IMR-90 (cell line): Measurements from ENCODE around the gene ABR. TPM values are rescaled to one million over a fixed set of nuclear protein-coding genes. Genes with fewer than 3 reads are reported as not detected.

ENCODE experiments used
- ATAC-seq: fragments of 200-7000 bp; cut with Tn5 transposase; 2 replicates; pipeline ENCODE4 v1.9.1; 2020; ENCODE audit warnings: low read depth, mild to moderate bottlenecking, moderate library complexity
- BruUV-seq: library from RNA; stranded (reverse); fragments of 400-500 nt; replicated peaks from 2 replicates; lab custom pipeline; 2021; lab: Mats Ljungman, UMichigan
- CTCF ChIA-PET: fragments of 300-600 bp; formaldehyde crosslinking; extraction: SDS; loops from one replicate; lab custom pipeline; 2021; ENCODE audit warnings: antibody characterized with exemption; lab: Yijun Ruan, JAX
- POLR2A ChIA-PET: fragments of 300-600 bp; sonication (Branson Sonifier 250); formaldehyde crosslinking; loops from one replicate; lab custom pipeline; 2022; ENCODE audit warnings: antibody characterized with exemption; ENCODE audit not compliant: unreplicated experiment; lab: Charles Lee
- DNase-seq: peaks from one replicate; pipeline ENCODE4 v3.0.0; 2013
- H2AFZ ChIP-seq: replicated peaks from 2 replicates; pipeline ENCODE3; 2013; ENCODE audit warnings: low read length, mild to moderate bottlenecking; ENCODE audit not compliant: poor library complexity
- H2AK5ac ChIP-seq: 2 replicates; pipeline ENCODE4 v1.6.1; 2013; ENCODE audit warnings: low read depth, low read length, inconsistent platforms
- H2AK9ac ChIP-seq: replicated peaks from 2 replicates; pipeline ENCODE3; 2013; ENCODE audit warnings: mild to moderate bottlenecking, low read depth, low read length, moderate library complexity; ENCODE audit not compliant: poor library complexity
- H2BK120ac ChIP-seq: 2 replicates; pipeline ENCODE4 v1.6.1; 2013; ENCODE audit warnings: low read depth, low read length, inconsistent platforms
- H2BK15ac ChIP-seq: 3 replicates; pipeline ENCODE4 v1.6.1; 2013; ENCODE audit warnings: low read depth, low read length, inconsistent platforms
- H2BK20ac ChIP-seq: 2 replicates; pipeline ENCODE4 v1.6.1; 2013; ENCODE audit warnings: low read depth, mild to moderate bottlenecking, inconsistent platforms, low read length, moderate library complexity
- H2BK5ac ChIP-seq: 2 replicates; pipeline ENCODE4 v1.6.1; 2013; ENCODE audit warnings: mild to moderate bottlenecking, low read depth, low read length, inconsistent platforms; ENCODE audit not compliant: poor library complexity, severe bottlenecking
- H3K14ac ChIP-seq: replicated peaks from 2 replicates; pipeline ENCODE4 v1.6.1; 2013; ENCODE audit warnings: low read depth, low read length, inconsistent platforms
- H3K18ac ChIP-seq: 2 replicates; pipeline ENCODE4 v1.6.1; 2013; ENCODE audit warnings: low read depth, low read length, control low read depth
- H3K23ac ChIP-seq: 2 replicates; pipeline ENCODE4 v1.6.1; 2013; ENCODE audit warnings: low read depth, low read length, inconsistent platforms
- H3K27ac ChIP-seq: 2 replicates; pipeline ENCODE4 v1.5.1; 2013; ENCODE audit warnings: mild to moderate bottlenecking, control low read depth, low read length; ENCODE audit not compliant: insufficient read depth
- H3K27me3 ChIP-seq: 2 replicates; pipeline ENCODE4 v1.6.1; 2013; ENCODE audit warnings: low read length; ENCODE audit not compliant: control insufficient read depth, insufficient read depth
- H3K36me3 ChIP-seq: 2 replicates; pipeline ENCODE4 v1.6.1; 2013; ENCODE audit warnings: low read length, mixed read lengths; ENCODE audit not compliant: control insufficient read depth, insufficient read depth
- H3K4ac ChIP-seq: 2 replicates; pipeline ENCODE4 v1.6.1; 2013; ENCODE audit warnings: low read depth, low read length, inconsistent platforms
- H3K4me1 ChIP-seq: 2 replicates; pipeline ENCODE4 v1.6.1; 2013; ENCODE audit warnings: low read length, mixed read lengths; ENCODE audit not compliant: control insufficient read depth, insufficient read depth
- H3K4me2 ChIP-seq: 2 replicates; pipeline ENCODE4 v1.6.1; 2013; ENCODE audit warnings: low read depth, mild to moderate bottlenecking, control low read depth, low read length, moderate library complexity
- H3K4me3 ChIP-seq: 2 replicates; pipeline ENCODE4 v1.5.1; 2013; ENCODE audit warnings: low read depth, mild to moderate bottlenecking, control low read depth, low read length, moderate library complexity; ENCODE audit not compliant: insufficient read depth
- H3K56ac ChIP-seq: 2 replicates; pipeline ENCODE4 v1.6.1; 2013; ENCODE audit warnings: low read length, inconsistent platforms; ENCODE audit not compliant: insufficient read depth; ENCODE audit errors: extremely low read depth
- H3K79me1 ChIP-seq, 2 experiments: 2 replicates each; pipeline ENCODE4 v1.6.1; 2013; ENCODE audit warnings: low read length in 2 of 2, inconsistent platforms in 1 of 2, low read depth in 1 of 2
- H3K9ac ChIP-seq: 2 replicates; pipeline ENCODE4 v1.6.1; 2013; ENCODE audit warnings: low read depth, low read length, control low read depth
- H3K9me1 ChIP-seq: 2 replicates; pipeline ENCODE4 v1.6.1; 2013; ENCODE audit warnings: low read length, inconsistent platforms; ENCODE audit not compliant: insufficient read depth
- H3K9me3 ChIP-seq: 2 replicates; pipeline ENCODE4 v1.6.1; 2013; ENCODE audit warnings: low read length; ENCODE audit not compliant: control insufficient read depth, insufficient read depth
- H4K20me1 ChIP-seq: 2 replicates; pipeline ENCODE4 v1.6.1; 2013; ENCODE audit warnings: low read length, inconsistent platforms; ENCODE audit not compliant: insufficient read depth
- H4K5ac ChIP-seq: 2 replicates; pipeline ENCODE4 v1.6.1; 2013; ENCODE audit warnings: mild to moderate bottlenecking, low read depth, low read length, control low read depth
- H4K8ac ChIP-seq, 2 experiments: 2 replicates each; pipeline ENCODE4 v1.6.1; 2013; ENCODE audit warnings: low read depth in 2 of 2, low read length in 2 of 2, control low read depth in 1 of 2, inconsistent platforms in 1 of 2
- H4K91ac ChIP-seq: 2 replicates; pipeline ENCODE4 v1.6.1; 2013; ENCODE audit warnings: low read depth, low read length, inconsistent platforms; ENCODE audit not compliant: insufficient read depth
- CEBPB ChIP-seq: IDR thresholded peaks from 2 replicates; pipeline ENCODE4 v1.6.1; 2012; ENCODE audit warnings: low read depth, low read length, improper control_type of control experiment
- FOS ChIP-seq: fragments of 150-350 bp; IDR thresholded peaks from 2 replicates; pipeline ENCODE4 v1.6.1; 2016; ENCODE audit warnings: low read depth, low read length
- MAFK ChIP-seq: IDR thresholded peaks from 2 replicates; pipeline ENCODE4 v1.6.1; 2012; ENCODE audit warnings: low read depth, low read length, improper control_type of control experiment
- SMC3 ChIP-seq: fragments of 150-350 bp; IDR thresholded peaks from 2 replicates; pipeline ENCODE4 v1.6.1; 2016; ENCODE audit warnings: low read depth, mild to moderate bottlenecking, antibody characterized with exemption, low read length, moderate library complexity
- WGBS, 2 experiments: methylation state at CpG; one replicate each; pipeline versions ENCODE4 v1.1.5 to v1.1.7; 2013; ENCODE audit warnings: missing lambda C conversion rate in 2 of 2; ENCODE audit not compliant: insufficient read length in 1 of 2; ENCODE audit errors: extremely low coverage in 2 of 2; 5-methylcytosine and 5-hydroxymethylcytosine counted together
- dilution Hi-C: fragments of 300-500 bp; cut with HindIII; formaldehyde crosslinking; loops from one replicate; pipeline ENCODE4 v1.14.3; 2018; ENCODE audit warnings: low sequenced_read_pairs; ENCODE audit not compliant: unreplicated experiment
- in situ Hi-C: fragments of 300-500 bp; cut with MboI; formaldehyde crosslinking; loops from 3 replicates; pipeline ENCODE4 v1.14.3; 2019; ENCODE audit warnings: low sequenced_read_pairs, inconsistent platforms, mixed read lengths
- intact Hi-C: fragments of 100-400 bp; cut with micrococcal nuclease; formaldehyde crosslinking; loops from 2 replicates; pipeline ENCODE4 v1.10.0; 2022
- polyA plus RNA-seq, 3 experiments: library from polyadenylated mRNA; depleted of rRNA; stranded (reverse); fragments of >200 nt; gene quantifications; 2 replicates each; pipeline ENCODE4 v1.2.3, GENCODE V29; 2012; ENCODE audit warnings: low replicate concordance in 1 of 3
- total RNA-seq: library from RNA; depleted of rRNA; stranded (reverse); fragments of >200 nt; gene quantifications from 2 replicates; pipeline ENCODE4 v1.2.3, GENCODE V29; 2012
- TF ChIP-seq, protein P1 (sequence below): fragments of 150-350 bp; IDR thresholded peaks from 2 replicates; pipeline ENCODE4 v1.6.1; 2017; ENCODE audit warnings: mild to moderate bottlenecking, antibody characterized with exemption, low read length, low read depth

Gene ABR
- total and polyA plus RNA-seq, 2 of the 4 experiments (the other 2 are of a cell fraction): 28.3 to 79.7 TPM

DNA sequence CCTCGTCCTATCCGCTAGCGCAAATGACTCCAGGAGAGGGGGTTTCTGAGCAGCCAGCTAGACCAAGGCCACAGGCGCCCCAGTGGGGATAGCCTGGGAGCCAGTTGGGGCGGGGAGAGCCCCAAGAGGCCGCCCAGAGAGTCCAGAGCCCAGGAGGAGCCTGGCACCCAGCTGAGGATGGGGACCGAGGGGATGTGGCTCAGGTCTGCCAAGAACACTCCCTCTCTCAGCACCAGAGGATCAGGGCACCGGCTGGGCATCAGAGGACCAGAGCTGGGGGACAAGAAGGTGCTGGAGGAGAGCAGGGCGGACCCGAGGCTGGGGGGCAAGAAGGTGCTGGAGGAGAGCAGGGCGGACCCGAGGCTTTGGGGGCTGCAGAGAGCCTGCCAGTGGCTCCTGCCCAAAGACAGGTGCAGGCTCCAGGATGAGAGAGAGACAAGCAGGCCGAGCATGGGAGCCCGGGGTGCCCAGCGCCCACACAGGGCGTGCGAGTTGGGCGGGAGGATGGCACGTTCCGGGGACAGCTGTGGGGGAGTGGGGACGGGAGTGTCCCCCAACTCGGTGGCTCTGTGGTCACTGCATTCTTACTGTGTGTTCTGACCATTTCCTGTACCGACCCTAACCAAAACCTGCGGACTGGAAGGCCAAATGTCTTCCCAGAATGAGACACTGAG lies 143.5 kb downstream of the ABR start:
- no peaks in the 10 kb centered on the region for H3K9me3 ChIP-seq
- no peak overlapping the region for H3K4ac ChIP-seq
- H3K14ac ChIP-seq: no peak overlapping the region
- intact Hi-C loops (no loop called here), dilution Hi-C loops (no loop called here), in situ Hi-C loops (no loop called here)
- H3K9ac ChIP-seq: no peak overlapping the region
- no peak overlapping the region for H2BK15ac ChIP-seq
- no TSS peak for BruUV-seq
- peaks cover 27% of the 10 kb centered on the region for H4K20me1 ChIP-seq
- H4K5ac ChIP-seq: no peak overlapping the region
- H3K27me3 ChIP-seq: no peaks in the 10 kb centered on the region
- no peak for DNase-seq
- H3K23ac ChIP-seq: no peak overlapping the region
- peak; percentile 12 for ATAC-seq
- H4K8ac ChIP-seq: no peak overlapping the region
- no peak overlapping the region for H3K4me2 ChIP-seq
- no peak overlapping the region for H2AK5ac ChIP-seq
- H2BK5ac ChIP-seq: no peak overlapping the region
- 87% methylated on average over 9 of the region's 24 CpGs; no CpG with 5 or more reads in 1 of the 2 experiments for WGBS, 2 experiments
- H3K4me3 ChIP-seq: no peak overlapping the region
- H3K18ac ChIP-seq: no peak overlapping the region
- H2BK120ac ChIP-seq: no peak overlapping the region
- CTCF ChIA-PET: no interaction called here
- H4K91ac ChIP-seq: no peak overlapping the region
- H3K9me1 ChIP-seq: no peaks in the 10 kb centered on the region
- POLR2A ChIA-PET: no interaction called here
- H3K4me1 ChIP-seq: no peaks in the 10 kb centered on the region; the same call in 1 of the 2 replicates
- no peak overlapping the region for H3K56ac ChIP-seq
- H3K79me1 ChIP-seq: peaks cover 0 to 13% of the 10 kb centered on the region in 2 experiments
- H3K27ac ChIP-seq: no peak overlapping the region
- TF ChIP-seq CEBPB (no peak), MAFK (no peak), FOS (no peak), SMC3 (no peak)
- TF ChIP-seq, protein P1, sequence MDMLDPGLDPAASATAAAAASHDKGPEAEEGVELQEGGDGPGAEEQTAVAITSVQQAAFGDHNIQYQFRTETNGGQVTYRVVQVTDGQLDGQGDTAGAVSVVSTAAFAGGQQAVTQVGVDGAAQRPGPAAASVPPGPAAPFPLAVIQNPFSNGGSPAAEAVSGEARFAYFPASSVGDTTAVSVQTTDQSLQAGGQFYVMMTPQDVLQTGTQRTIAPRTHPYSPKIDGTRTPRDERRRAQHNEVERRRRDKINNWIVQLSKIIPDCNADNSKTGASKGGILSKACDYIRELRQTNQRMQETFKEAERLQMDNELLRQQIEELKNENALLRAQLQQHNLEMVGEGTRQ: no peak
- no peak overlapping the region for H2BK20ac ChIP-seq
- H2AK9ac ChIP-seq: no peak overlapping the region
- H3K36me3 ChIP-seq: peaks cover 26% of the 10 kb centered on the region
- H2AFZ ChIP-seq: no peak overlapping the region
